A375 (cell line): ENCODE results near the gene NCBP2. TPM values are rescaled to one million over a fixed set of nuclear protein-coding genes. Genes with fewer than 3 reads are reported as not detected.

Source experiments
- total RNA-seq: library from RNA; depleted of rRNA; stranded (reverse); fragments of >200 nt; shearing (Covaris generic); gene quantifications from 2 replicates; pipeline ENCODE4 v1.2.3, GENCODE V29; 2014; rRNA removed

The NCBP2 gene
- 89.1 and 135 TPM in 2 replicates for total RNA-seq

GRCh38 chr3:196942226-196942914 is at the start of gene NCBP2:
Gene NCBP2 (minus strand): TSS chr3:196942528. CDS start chr3:196942503, 25 bp downstream.

GRCh38 chr3:196968233-196969133 is 26.2 kb upstream of the NCBP2 start, which contains the start of gene PIGZ:
Gene PIGZ (minus strand): TSS chr3:196968833. CDS start chr3:196952031, 16,802 bp downstream.

Other genes starting within 250 kb of the NCBP2 start
- gene CEP19, start 230.3 kb downstream of the NCBP2 start, total RNA-seq: 0.64 and 1.2 TPM in 2 replicates
- 20.4 and 25.8 TPM in 2 replicates for gene PIGX, start 230.2 kb downstream of the NCBP2 start, total RNA-seq
- 24.3 and 26.5 TPM in 2 replicates for gene PAK2, start 202.7 kb downstream of the NCBP2 start, total RNA-seq
- gene SENP5, start 74.6 kb downstream of the NCBP2 start, total RNA-seq: 27.7 and 32.8 TPM in 2 replicates
- gene PIGZ, start 26.3 kb upstream of the NCBP2 start, total RNA-seq: 0.29 and 2.8 TPM in 2 replicates
- 195 and 202 TPM in 2 replicates for gene MELTF, start 87.3 kb upstream of the NCBP2 start, total RNA-seq